ENCODE measurements around the gene PHLDA2.
"Not testable (repeated sequence)": the region's sequence is repeated elsewhere in the genome, so short reads cannot be mapped to it uniquely, and the experiment has no call there.

The PHLDA2 gene

DNA sequence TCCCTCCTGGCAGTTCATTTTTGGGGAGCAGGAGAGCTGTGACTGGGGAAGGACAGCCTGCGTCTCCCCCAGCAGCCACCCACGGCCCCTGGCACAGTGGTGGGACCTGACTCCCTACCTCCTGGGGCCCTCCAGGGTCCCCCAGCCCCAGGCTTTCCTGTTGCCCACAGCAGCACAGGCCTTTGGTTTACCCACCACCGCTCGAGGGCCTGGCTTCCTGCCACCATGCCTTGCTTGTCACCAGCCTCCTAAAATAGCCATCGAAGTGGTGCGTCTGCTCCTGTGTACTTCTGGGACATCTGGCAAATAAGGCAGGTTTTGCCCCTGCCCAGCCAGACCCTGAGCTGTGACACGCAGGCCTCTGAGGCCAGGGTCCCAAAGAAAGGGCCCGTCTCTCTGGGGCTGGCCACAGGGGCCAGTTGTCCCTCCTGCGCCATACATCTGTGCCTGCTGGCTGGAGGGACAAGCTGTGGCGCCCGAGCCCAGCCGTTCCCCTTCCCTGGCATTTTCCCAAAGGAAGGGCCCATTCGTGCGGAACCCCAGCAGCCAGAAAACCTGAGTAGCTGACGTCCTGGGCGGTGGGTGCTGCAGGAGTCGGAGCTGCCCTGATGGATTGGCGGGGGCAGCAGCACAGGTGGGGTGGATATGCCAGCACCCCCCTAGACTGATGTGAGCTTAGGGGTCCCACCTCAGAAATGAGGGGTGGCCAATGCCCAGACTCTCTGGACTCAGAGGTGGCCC lies 14.6 kb downstream of the PHLDA2 start:
- DNase-seq: no peak

DNA sequence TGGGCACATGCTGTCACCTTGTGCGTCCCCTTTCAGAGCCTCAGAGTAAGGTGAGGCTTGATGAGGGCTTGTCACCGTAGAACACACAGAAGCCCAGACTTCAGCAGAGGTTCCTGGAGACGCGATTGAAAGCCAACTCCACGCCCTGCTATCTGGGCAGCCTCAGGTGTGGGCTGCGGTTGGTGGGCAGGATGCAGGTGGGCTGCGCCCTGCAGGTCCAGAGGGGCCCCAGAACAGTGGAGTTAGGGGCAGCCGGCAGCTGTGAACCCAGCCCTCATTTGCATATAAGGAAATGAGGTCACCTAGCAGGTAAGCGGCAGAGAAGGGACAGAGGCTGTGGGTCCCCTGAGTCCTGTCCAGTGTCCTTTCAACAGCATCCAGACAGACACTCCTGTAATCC lies 15.4 kb downstream of the PHLDA2 start:
- no peak for DNase-seq

DNA sequence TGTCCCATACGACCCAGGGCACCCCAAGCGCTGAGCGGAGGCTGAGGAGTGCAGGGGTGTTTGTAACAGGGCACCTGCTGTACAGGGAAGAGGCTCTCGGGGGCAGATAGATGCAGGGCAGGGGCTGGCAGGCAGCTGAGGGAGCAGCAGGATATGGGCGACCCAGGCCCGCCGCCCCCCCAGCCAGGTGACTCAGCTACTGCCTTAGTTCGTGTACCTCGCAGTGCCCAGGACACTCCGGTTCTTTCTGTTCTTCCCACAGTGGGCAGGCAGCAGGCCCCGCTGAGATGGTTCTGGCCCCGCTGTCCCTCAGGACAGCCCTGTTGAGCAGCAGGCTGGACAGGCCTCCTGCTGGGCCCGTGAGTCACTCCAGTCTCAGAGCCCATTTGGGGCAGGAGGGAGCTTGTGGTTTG lies 16.2 kb downstream of the PHLDA2 start:
- no peak for DNase-seq

DNA sequence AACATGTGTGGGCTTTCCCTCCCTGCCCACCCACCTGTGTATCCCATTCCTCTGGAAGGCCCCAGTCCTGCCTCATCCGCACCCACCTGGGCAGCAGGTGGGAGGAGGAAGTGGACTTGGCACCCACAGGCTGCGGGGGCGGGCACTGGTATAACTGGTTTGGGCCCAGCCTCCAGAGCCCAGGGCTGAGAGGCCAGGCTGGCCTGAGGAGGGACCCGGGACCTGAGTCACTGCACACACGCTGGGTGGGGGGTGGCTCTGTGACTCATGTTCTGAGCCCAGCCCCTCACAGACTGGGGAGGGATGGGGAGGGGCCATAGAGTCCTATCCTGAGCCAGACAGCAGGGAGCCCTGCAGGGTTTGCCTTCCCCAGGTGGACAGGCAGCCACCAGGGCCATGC lies 16.7 kb downstream of the PHLDA2 start:
- no peak for DNase-seq

DNA sequence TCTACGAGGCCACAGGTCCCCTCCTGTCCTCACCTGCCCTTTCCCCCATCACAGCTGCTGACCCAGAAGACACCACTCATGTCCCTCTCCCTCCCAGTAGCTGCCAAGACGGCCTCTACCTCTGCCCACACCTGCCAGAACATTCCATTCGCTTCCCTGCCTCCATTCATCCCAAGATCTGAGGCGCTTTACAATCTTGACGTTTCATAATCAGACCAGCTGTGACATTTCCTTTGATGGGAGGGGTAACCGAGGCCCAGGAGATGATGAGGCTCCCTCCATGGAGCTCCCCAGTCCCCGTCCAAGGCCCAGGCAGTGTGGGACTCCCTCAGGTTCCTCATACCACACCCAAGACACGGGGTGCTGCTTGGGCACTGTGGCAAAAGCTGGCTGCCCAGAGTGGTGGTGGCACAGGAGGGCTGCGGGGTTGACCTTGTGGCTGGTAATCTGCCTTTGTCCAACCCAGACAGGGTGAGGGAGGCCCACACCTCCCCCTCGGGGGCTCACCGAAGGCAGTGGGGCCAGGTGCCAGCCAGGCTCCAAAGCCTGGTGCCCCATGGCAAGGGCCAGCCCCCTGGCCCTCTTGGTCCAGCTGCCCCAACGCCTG lies 17.3 kb downstream of the PHLDA2 start:
- no peak for DNase-seq

DNA sequence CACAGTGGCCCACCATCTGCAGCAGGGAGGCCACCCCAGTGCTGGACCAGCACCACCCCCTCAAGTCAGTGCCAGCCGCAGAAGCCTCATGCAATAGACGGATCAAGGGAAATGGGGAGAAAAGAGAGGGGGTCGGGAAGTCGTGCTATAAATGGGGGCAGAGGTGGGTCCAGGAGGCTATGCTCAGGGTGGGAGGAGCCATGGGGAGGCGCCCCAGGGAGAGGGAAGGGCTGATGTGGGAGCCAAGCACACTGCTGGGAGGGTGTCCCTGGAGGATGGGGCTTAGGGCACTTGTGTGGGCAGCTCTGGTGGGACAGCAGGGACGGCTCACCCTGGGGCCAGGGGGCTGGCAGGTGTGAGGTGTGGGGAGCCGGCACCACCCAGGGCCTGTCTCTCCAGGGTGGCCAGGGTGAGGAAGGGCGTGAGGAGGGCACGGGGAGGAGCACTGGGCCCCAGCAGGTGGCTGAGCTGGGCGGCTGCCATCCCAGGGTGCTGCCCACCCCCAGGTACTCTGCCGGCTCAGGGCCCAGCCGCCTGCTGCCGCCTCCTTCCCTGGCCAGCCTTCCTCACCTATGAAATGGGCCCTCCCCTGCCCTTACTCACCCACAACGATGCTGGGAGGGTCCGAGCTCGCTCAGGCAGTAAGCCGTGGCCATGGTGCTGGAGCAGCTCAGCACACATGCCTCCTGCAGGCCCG lies 18.0 kb downstream of the PHLDA2 start:
- no peak for DNase-seq

DNA sequence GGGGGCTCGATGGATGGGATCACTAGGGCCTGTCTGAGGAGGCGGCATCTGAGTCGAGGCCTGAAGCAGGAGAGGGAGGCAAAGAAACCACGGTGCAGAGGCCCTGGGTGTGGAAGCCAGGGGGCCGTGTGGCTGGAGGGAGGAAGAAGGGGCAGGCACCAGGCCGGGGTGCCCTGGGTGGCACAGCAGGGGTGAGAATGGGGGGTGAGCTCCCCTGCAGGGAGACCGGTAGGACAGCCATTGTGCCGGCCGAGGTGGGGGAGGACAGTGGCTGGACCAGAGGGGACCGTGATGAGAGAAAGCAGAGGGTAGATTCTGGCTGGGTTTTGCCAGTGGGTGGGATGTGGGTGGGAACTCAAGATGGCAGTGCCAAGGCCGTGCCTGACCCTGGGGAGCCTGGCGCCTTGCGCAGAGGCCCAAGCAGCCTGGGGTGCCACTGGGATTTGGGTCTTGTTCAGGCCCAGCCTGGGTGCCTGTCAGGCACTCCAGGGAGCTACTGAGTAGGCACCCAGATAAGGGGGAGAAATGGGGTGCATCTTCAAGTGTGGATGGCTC lies 18.7 kb downstream of the PHLDA2 start:
- DNase-seq: no peak

DNA sequence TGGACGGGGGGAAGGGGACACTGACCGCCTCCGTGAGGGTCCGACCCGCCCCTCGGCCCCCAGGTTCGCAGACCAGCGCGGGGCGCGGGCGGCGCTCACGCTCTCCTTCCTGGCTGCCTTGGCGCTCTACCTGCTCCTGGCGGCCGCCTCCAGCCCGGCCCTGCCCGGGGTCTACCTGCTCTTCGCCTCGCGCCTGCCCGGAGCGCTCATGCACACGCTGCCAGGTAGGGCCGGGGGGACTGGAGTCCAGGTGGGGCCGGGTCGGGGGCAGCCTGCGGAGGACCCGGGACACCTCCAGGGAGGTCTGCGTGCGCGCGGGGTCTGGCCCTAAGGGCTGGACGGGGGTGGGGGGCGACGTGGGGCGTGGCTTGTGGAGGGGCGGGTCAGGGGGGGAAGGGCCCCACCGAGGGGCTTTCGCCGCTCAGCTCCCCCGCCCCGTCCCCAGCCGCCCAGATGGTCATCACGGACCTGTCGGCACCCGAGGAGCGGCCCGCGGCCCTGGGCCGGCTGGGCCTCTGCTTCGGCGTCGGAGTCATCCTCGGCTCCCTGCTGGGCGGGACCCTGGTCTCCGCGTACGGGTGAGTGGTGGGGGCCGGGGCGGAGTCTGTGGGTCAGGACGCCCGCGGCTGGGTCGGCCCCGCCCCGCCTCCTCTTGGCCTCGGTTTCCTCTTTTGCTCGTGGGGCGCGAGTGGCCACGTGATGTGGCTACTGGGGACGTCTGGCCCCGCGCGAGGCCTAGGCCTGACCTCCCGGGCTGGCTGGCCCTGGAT lies 19.9 kb downstream of the PHLDA2 start:
- no peak for DNase-seq

DNA sequence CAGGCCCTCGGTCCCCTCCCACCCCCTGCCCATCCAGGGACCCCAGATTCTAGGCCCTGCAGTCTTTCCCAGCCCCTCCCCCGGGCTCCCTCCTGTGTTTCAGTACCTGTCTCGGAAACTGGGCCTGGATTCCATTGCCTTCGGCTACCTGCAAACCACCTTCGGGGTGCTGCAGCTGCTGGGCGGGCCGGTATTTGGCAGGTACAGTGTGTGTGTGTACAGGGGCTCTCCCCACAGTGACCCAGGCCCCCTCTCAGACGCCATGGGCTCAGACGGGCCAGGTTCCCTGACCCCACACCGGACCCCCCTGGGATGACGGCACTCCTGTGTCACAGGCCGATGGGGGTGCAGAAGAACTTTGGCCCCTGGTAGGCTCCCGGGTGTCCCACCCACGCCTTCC lies 21.1 kb downstream of the PHLDA2 start:
- DNase-seq: no peak

DNA sequence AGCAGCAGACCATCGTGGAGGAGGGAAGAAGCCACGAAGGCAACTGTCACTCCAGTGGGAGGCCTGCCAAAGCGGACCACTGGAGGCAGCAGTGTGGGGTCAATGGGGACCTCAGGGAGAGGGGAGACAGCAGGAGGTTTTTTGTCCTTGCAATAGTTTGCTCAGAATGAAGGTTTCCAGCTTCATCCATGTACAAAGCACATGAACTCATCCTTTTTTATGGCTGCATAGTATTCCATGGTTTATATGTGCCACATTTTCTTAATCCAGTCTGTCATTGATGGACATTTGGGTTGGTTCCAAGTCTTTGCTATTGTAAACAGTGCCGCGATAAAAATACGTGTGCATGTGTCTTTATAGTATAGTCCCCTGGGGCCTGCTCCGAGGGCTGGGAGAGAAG lies 23.9 kb downstream of the PHLDA2 start:
- not testable (repeated sequence) for DNase-seq

DNA sequence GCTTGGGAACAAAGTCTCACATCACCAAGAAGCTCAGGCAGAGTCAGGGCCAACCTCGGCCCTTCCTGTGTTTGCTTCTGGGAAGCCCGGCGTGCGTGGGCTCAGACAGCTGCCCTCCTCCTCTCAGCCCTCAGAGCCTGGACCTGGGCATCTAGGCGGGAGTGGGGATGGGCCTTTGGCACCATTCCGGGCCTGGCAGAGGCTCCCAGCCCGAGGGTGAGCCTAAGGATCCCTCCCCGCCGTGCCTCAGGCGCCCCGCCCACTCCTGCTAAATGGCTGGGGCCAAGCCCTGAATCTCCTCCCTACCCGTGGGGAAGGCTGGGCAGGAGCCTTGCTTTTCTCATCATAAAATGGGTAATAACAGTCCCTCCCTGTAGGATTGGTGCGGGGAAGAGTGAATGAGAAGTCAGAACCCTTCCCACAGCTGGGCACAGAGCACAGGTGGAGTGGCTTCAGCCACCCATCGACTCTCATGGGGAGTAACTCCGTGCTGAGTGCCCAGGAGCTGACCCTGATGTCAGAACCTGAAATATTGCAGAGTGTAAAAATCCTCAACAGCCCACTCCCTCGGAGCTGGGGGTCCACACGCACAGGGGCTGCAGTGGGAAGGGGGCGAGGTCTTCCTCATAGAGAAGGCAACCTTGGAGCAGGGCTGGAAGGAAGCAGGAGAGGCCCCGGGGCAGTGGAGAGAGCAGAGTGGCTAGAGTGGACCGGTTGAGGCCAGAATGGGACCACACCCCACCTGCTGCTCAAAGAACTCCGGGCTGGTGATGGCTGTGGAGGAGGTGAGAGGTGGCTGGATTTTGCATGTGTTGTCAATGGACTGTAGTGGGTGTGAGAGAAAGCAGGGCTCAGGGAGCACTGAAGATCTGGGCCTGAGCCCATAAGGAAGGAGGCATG lies 24.8 kb downstream of the PHLDA2 start:
- DNase-seq: no peak

DNA sequence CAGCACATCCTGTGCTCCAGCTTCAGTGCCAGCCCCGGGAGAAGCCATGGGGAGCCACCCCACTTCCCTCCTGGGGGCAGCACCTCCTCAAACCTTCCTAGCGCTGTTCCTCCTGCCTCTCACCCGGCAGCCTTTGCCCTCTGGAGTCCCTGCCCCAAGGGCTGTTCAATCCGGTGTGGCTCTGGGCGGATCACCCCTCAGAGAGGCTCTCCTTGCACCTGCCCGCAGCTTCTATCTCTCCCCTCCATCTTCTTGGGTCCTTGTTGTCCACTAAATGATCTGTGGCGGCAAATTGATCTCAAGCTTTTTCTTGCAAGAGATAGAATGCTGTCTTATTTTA lies 25.6 kb downstream of the PHLDA2 start:
- DNase-seq: no peak

DNA sequence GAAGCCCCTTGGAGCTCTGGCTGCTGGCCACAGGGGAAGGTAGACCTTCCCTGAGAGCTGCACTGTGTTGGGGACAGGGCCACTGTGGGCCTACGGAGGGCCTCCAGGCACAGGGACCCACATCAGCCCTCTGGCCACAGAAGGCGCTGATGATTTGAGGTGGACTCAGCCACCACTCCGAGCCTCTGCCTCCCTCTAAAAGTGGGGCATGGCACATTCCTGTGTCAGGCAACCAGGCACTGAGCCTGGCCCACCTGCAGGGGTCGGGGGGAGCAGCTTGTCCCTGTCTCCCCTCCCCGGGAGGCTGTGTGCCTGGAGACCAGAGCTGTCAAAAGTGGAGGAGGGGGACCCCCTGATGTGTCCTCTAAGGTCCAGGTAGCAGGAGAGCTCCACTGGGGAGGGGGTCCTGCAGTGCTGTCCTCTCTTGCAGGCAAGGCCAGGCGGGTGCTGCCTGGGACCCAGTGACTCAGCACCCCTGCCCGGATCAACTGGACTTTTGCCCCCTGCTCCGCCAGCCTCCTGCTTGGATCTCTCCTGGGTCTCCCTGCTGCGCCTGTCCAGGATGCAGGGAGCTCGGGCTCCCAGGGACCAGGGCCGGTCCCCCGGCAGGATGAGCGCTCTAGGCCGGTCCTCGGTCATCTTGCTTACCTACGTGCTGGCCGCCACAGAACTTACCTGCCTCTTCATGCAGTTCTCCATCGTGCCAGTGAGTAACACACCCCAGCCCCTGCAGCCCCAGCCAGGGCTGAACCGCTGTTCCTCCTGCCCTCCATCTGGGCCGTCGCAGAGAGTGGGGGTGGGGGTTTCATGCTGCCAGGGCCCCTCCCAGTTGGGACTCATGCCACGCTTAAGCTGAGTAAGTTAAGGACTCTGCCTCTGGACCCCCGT lies 26.2 kb downstream of the PHLDA2 start:
- DNase-seq: no peak

DNA sequence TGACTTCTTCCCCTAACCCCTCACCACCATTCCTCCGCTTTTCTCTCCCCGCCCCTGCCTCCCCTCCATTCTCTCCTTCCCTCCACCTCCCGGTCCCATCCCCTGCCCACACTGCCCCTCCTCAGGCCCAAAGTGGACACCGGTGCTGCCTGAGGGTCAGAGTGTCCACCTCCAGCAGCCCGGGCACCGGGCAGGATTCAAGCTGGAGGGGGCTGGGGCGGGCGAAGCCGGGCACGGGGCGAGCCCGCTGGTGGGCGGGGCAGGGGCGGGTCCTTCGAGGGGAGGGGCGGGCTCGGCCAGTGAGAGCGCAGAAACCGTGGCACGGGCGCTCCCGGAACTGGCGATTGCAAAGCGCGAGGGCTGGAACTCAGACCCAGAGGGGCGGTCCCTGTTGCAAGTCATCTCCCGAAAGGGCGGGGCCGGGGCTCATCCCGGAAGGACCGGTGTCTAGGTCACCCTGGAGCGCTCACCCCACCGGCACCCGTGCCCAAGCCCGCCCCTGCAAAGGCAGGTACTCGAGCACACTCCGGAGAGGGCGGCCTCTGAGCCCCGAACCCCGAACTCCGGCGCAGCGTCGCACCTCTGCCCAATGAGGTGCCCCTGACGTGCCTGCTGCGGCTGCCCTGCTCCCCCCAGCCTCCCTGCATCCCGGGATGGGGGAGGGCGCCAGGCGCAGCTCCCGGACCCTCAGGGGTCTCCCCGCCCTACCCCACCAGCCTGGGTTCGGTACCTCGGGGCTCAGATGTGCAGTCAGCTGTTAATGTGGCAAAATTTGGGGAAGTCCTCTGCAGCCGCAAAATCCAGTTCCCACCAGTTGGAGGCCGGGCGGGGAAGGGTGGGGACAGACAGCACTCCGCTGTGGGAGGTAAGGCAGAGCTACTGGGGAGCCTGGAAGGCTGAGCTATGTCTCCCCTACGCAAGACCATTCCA lies 27.1 kb downstream of the PHLDA2 start:
- DNase-seq: peak; percentile 95

DNA sequence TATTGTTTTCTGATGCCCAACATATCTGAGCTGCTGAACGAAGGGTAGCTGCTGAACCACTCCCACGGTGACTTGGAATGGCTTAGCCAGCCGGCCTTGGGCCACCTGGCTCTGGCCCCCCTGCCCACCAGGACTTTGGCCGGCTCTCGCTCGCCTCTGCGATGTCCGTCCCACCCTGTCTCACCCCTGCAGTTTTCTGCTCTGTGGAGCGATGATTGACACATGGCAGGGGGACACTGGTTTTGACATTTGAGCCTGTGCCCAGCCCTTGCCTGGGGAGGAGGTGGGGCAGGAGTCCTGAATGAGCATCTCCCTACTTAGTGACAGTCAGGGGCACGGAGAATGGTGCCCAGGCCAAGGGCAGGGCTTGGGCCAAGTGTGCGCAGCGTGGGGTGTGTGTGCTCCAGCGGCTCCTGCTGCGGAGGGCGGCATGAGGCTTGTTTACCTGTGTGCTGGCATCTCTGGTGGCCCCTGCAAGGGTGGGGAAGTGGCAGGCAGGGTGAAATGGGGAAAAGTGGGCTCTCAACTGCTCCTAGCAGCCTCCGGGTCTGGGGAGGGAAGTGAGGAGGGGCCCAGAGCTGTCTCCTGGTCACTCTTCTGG lies 27.9 kb downstream of the PHLDA2 start:
- no peak for DNase-seq

DNA sequence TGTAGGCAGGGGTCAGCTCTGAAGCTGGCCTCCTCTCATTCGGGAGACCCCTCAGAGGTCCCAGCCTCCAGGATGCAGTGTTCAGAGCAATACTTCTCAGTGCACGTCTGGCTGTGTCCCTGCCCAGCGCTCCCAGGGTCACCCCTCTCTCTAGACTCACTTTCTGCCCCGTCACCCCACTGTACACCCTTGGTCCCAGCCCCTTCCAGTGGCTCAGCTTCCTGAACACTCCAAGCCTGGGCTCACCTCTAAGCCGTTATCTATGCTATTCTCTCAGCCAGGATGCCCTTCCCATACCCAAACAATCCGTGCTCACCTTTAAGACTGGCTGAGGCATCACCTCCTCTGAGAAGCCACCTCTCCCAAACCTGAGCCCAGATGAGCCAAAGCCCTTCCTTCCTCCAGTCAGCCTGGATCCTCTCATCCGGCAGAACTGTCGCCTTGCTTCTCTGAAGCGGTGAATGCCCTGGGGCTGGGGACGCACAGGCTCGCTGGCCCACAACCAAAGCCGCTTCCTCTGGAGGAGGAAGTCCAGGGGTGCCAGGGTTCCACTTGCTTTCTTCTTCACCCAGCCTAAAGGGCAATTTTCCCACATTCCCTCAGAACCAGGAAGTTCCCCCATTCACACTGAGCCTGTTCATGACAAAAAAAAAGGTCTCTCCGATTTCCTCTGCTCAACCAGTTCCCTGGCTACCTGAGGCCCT lies 30.0 kb downstream of the PHLDA2 start:
- no peak for DNase-seq

DNA sequence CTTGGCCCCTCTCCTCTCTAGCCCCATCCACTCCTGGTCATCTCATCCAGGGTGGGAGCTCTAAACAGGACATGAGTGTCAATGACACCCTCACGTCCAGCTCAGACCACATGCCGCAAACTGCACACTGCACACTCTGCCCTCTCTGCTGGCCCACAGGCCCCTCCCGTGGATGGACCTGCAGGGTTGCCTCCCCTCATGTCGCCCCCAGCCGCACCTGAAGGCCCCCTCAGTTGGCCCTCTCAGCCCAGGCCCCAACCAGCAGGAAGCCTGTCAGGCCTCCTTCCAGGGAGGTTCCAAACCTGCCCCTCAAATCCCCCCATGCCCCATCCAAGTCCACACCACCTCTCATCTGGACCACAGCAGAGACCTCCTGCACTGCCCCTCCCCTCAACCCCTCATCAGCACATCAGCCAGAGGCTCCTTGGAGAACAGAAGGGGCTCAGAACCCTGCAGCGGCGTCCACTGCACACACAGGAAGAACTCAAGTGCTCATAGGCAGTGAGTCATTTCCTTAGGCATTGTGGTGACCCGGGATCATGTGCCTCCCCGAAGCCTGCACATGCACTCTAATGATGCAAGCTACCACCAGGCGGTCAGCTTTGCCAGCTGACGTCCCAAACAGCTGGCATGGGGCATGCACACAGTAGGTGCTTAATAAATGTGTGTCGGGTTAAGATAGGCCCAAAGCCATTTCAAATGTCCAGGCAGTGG lies 30.7 kb downstream of the PHLDA2 start:
- peak; percentile 73 for DNase-seq

DNA sequence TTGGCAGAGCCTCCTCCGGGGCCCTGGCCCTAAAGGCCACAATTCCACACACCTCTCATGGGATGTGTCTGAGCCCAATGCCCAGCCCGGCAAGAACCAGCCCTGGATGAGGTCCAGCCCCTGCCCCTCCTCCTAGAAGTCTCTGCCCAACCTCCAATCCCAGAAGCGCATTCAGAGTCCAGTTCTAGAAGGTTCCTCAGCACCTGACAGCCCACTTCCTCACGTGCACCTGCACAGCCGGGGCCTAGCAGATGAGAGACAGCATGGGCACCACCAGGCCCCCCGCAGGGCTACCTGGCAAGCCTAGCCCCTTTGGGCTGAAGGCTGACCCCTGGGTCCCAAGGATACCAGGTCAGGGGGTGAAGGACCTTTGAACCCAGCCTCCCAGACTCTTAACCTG lies 32.2 kb downstream of the PHLDA2 start:
- no peak for DNase-seq
